Activated CD8-positive, alpha-beta memory T cell treated with anti-CD3 and anti-CD28 coated beads, Interleukin-2, amount 50 U/mL, for 1 hour (primary cell): ENCODE measurements around the gene TMEM51.

Experiments
- DNase-seq: peaks from one replicate; pipeline ENCODE4 v3.0.0-alpha.2; 2020; ENCODE audit errors: extremely low read depth

Gene TMEM51

GRCh38 chr1:15218287-15219279 is 65.0 kb downstream of the TMEM51 start:
- no peak for DNase-seq

- DNase-seq: no peak
These were observed 65.9 kb downstream of the TMEM51 start for GRCh38 chr1:15219280-15220023.

DNA sequence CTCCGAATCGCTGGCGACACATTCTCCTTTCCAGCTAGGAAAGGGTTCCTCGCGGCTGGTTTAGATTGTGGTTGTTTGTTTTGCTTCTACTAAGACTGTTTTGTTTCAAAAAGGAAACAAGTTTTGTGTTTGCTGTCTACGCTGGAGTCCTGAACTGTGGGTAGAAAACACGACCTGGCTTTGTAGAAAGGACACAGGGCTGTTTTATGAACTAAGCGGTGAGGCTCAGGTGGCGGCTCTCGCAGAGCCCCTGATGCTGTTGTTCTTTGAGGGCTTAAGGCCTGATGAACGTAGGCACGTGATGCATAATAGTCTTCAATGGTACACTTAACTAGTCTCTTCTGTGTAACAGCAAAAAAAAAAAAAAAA is 66.5 kb downstream of the TMEM51 start:
- no peak for DNase-seq

DNA sequence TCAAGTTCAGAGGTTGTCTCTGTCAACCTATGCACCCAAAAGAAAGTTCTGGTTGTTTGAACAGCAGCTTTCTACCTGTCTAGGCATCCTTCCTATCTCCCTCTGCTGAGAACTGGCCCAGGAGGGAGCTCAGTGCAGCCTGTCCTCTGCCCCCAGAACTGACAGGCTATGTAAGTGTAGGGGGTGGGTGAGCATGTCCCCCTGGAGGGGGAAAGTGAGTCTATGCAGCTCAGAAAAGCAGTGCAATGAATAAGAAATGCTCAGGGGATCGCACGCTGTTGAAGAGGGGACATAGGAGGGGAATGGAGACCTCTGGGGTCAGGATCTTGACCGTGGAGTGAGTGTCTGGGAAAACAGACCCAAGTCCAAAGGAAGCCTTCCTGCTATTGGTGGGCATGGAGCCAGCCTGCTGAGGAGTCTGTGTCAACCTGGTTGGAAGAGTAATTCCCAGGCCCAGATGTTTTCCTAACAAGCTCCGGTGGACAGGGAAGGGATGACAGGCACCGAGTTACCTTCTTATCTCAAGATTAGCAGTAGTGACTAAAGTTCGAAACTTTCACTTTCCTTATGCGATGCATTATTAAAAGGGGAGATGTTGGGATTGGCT is 67.4 kb downstream of the TMEM51 start:
- no peak for DNase-seq

DNA sequence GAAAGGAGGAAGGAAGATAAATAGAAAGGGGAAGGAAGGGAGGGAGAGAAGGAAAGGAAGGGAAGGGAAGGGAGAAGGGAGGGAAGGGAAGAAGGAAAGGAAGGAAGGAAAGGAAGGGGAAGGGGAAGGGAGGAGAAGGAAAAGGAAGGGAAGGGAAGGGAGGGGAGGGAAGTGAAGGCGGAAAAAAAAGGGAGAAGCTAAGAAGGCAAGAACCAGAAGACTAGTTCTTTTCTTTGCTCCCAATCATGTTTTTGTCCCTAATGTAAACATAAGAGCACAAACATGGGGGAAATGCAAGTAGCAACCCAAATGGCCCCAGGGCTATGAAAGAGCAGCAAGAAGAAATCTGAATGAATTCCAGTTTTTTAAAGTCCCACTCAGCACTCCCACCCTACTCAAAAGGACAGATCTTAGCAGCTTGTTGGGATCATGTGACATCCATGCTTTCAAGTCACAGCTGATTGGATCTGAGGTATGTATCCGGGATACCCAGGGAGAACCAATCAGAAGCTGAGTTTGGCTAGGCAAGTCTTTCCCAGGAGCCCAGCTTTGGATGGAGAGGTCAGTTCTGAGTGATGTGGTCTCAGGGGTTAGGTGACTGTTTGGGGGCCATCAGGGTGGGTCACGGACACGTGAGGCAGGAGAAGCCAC is 69.2 kb downstream of the TMEM51 start:
- no peak for DNase-seq

GRCh38 chr1:15224259-15224869 is 70.8 kb downstream of the TMEM51 start:
- DNase-seq: no peak

GRCh38 chr1:15224974-15225373 is 71.4 kb downstream of the TMEM51 start:
- no peak for DNase-seq

DNA sequence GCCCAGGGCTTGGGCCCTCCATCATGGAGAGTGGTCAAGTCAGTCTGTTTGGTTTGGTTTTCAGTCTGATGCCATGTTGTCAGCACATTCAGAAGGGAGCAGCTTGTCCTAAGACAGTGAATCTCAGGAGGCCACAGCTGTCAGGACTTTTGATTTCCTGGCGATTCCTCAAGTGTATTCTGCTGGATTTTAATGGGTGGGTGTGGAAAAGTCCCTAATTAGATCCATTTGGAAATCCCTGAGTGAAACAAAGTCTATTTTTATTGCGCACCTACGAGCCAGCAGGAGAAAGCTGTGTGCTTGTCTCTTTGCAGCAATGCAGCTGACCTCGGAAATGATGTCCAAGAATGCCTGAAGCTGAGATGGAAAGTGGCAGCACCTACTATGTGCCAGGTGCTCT is 71.9 kb downstream of the TMEM51 start:
- no peak for DNase-seq

DNA sequence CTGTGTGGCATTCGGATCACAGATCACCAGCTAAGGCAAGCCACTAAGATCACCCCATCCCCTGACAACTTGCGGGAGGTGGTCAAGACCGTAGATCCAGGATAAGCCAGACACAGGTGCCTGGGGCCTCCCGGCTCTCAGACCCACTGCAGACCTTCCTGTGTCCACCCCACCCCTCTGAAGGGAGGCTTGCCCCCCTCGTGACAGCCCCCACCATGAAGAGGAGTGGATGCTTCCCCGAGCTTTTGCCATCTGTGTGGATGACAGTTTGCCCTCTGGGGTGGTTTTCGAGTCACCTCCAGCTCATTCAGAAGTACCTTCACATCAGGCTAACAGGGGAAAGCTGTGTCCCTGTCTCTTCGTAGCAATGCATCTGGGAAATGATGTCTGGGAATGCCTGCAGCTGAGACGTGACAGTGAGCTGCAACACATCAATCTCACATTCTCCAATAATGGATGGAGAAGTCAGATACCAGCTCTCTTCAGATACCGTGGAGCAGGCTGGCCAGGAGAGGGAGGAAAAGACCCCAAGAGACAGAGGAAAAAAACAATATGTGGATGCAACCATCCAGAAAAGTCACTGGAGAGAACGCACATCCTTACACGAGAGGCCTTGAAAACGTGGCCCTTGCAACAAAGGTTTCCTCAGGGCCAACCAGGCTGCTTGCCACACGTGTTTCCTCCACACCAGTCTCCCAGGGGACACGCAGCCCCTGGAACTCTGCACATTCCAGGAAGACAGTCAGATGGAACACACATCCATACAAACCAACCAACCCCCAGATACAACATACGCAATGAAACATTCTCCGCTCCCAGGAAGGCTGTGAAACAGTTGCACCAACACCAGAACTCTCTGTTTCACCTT is 73.1 kb downstream of the TMEM51 start:
- no peak for DNase-seq

DNA sequence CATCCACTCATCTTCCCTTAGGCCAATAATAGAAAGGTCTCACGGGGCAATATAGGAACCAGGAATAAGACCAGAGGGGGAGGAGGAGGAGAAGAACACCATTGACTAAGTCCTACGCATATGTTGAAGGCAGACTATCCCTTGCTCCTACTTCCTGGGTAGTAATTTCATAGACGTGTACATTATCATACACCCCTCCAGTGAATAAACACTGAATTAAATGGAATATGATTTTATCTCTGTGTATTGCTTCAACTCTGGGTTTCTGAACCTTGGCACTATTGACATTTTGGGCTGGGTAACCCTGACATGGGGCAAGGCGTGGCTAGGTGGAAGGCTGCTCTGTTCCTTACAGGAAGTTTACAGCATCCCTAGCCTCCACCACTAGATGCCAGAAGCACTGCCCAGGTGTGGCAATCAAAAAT is 76.2 kb downstream of the TMEM51 start:
- DNase-seq: no peak

GRCh38 chr1:15231714-15232201 is 78.2 kb downstream of the TMEM51 start:
- no peak for DNase-seq

DNA sequence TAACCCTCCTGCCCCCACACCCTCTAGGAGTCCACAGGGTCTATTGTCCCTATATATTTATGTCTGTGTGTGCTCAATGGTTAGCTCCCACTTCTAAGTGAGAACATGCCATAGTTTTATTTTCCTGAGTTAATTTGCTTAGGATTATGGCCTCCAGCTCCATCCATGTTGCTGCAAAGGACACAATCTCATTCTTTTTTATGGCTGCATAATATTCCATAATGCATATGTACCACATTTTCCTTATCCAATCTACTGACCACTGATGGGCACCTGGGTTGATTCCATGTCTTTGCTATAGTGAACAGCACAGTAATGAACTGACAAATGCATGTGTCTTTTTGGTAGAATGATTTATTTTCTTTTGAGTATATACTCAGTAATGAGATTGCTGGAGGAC is 80.1 kb downstream of the TMEM51 start:
- DNase-seq: no peak

DNA sequence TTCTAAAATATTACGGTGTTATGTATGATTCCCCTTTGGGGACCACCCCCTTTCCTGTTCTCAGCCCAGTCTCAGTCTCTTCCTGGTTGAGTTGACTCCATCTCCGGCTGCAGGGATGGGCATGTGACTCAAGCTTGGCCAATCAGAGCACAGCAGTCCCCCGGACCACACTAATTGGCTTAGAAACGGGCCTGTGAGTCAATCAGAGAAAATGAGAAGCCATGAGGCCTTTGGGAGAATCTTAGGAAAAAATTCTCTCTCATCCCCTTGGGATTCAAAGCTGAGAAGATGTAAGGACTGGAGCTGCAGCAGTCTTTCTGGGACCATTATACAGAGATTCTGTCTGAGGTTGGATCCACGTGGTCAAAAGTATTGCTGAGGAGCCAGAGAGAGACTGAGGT is 82.8 kb downstream of the TMEM51 start:
- no peak for DNase-seq

GRCh38 chr1:15236746-15237145 is 83.2 kb downstream of the TMEM51 start:
- DNase-seq: no peak

GRCh38 chr1:15238789-15239188 is 85.2 kb downstream of the TMEM51 start:
- no peak for DNase-seq

GRCh38 chr1:15242766-15243165 is 89.2 kb downstream of the TMEM51 start:
- no peak for DNase-seq

DNA sequence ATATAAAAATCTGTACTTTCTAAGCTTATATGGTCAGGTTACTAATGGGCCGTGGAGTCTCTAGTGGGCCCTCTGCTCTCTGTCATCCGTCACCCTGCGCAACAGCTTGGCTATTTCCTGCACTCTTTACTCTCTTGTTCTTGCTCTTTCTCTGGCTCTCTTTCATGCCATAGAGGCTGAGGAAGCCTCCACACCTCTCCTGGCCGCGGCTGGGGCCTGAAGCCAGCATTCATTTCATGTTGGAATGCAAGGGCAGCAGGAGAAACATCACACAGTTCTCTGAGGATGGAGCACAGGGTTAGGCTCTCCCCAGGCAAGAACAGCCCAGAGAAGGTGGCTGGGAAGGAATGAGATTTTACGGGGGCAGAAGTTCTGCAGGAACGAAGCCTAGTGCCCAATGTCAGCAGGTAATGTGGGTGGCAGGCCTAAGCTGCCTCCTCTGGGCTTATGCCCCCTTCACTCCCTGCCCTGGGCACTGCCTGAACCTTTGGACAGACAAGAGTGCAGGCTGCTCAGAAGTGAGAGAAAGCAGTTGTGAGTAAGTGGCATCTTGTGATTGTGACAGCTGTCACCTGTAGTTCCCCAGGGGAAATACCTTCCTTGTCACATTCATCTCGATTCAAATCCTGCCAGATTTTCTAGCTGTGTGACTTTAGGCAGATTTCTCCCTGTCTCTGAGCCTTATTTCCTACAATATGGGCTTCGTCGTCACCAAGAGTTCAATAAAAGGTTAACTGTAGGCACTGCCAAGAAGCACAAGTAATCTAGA is 89.9 kb downstream of the TMEM51 start:
- no peak for DNase-seq

DNA sequence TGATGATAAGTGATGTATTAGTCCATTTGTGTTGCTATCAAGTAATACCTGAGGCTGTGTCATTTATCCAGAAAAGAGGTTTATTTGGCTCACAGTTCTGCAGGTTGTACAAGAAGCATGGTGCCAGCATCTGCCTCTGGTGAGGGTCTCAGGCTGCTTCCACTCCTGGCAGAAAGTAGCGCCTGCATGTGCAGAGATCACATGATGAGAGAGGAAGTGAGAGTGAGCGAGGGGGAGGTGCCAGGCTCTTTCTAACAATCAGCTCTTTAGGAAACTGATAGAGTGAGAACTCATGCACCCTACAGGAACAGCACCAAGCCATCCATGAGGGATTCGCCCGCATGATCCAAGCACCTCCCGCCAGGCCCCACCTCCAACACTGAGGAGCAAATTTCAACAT is 91.3 kb downstream of the TMEM51 start:
- no peak for DNase-seq

GRCh38 chr1:15245593-15246360 is 92.2 kb downstream of the TMEM51 start:
- no peak for DNase-seq
